Measurements from ENCODE around the gene SIAE. TPM values are rescaled to one million over a fixed set of nuclear protein-coding genes. Genes with fewer than 3 reads are reported as not detected.

SIAE gene
- polyA plus RNA-seq, 1 of the 3 experiments (the other 2 are of a cell fraction) = 27.9 TPM

DNA sequence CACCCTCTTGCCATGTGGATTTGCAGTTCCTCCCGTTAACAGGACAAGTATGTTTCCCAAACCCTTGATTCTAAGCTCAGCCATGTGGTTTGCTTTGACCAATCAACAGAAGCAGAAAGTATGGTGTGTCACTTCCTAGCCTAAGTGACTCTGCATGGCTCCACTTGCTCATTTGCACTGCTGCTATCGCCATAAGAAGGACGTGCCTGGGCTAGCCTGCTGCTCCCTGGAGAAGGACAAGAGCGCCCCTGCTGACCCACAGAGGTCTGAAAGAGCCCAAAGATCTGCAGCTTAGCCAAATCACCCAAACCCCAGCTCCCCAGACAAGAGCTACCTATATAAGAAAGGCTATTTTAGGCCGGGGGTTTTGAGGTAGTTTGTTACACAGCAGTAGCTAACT is 32.9 kb downstream of the SIAE start:
- Histone ChIP-seq H3K4me1 (ENCODE audit: control insufficient read depth in 1 of 2, insufficient read depth in 2 of 2, low read depth in 1 of 2, low read length in 1 of 2) (peaks cover 3 to 7% of the 10 kb centered on the region in 2 experiments; a peak in 1 of 4 replicates), H4K20me1 (ENCODE audit: insufficient read depth) (no peaks in the 10 kb centered on the region), H3K27me3 (ENCODE audit: insufficient read depth) (no peaks in the 10 kb centered on the region), H3K9me2 (no peaks in the 10 kb centered on the region), H3F3A (replicated peaks; ENCODE audit: insufficient read depth) (peaks cover 24% of the 10 kb centered on the region), H3K4me3 (ENCODE audit: low read depth in 2 of 2, low read length in 1 of 2) (no peak overlapping the region), H3K27ac (ENCODE audit: low read depth in 2 of 2, low read length in 1 of 2) (no peak overlapping the region), H3K9me3 (no peaks in the 10 kb centered on the region), H3K79me2 (ENCODE audit: insufficient read depth) (no peaks in the 10 kb centered on the region), H3K4me2 (no peak overlapping the region), H3K36me3 (replicated peaks in 1 of 2; ENCODE audit: control insufficient read depth in 1 of 2, insufficient read depth in 2 of 2, low read length in 1 of 2) (peaks cover 12 to 39% of the 10 kb centered on the region in 2 experiments), H2AFZ (ENCODE audit: low read depth) (no peak overlapping the region), H3K9ac (no peak overlapping the region)
- CTCF ChIA-PET = interaction anchor here (0.9 to 6.7 kb wide), 8 partner anchors 21 to 235 kb away, joined by 3 to 40 read pairs (median 6); partner anchors contain the start of gene ESAM
- TF ChIP-seq NFIC (IDR thresholded peaks at IDR 0.05; ENCODE audit: borderline replicate concordance) (no peak), FOXJ3 (CRISPR knock-in tag; IDR thresholded peaks at IDR 0.05) (no peak), GATA2 (CRISPR knock-in tag; IDR thresholded peaks at IDR 0.05) (no peak), YY1 (IDR thresholded peaks at IDR 0.05; ENCODE audit: low read depth) (no peak), MEF2A (IDR thresholded peaks at IDR 0.05; ENCODE audit: borderline replicate concordance, low read depth) (no peak), NRF1 (IDR thresholded peaks at IDR 0.05; ENCODE audit: low read depth, low read length) (no peak)
- TF ChIP-seq, protein P1, sequence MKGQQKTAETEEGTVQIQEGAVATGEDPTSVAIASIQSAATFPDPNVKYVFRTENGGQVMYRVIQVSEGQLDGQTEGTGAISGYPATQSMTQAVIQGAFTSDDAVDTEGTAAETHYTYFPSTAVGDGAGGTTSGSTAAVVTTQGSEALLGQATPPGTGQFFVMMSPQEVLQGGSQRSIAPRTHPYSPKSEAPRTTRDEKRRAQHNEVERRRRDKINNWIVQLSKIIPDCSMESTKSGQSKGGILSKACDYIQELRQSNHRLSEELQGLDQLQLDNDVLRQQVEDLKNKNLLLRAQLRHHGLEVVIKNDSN (IDR thresholded peaks at IDR 0.05; ENCODE audit: borderline replicate concordance, low read depth) = no peak
- WGBS (ENCODE audit: low lambda C conversion rate) = 100% methylated on average over 5 of the region's 5 CpGs
- no peak for DNase-seq
- POLR2A ChIA-PET = no interaction called here

DNA sequence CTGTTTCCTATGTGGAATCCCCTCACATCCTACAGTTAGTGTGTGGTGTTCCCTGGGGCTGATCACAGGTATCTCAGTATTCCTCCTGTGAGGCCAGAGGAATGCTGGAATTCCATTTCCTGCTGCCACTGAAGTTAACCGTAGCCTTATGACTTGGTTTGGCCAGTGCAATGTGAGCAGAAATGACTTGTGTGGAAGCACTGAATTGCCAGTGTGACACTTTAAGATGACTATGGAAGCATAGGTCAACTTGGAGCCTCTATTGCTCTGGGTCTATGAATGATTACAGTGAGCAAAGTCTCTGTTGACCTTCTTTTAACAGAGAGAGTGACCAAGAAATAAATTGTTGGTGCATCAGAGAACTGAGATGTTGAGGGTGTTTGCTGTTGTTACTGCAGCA is 34.4 kb downstream of the SIAE start:
- H3K4me1 ChIP-seq (ENCODE audit: control insufficient read depth in 1 of 2, insufficient read depth in 2 of 2, low read depth in 1 of 2, low read length in 1 of 2) = 0 out of 4 replicates have a peak, but pooled peaks cover 0 to 7% of the 10 kb centered on the region in 2 experiments
- no peak overlapping the region for H3K4me3 ChIP-seq (ENCODE audit: low read depth in 2 of 2, low read length in 1 of 2)
- no peak overlapping the region for H2AFZ ChIP-seq (ENCODE audit: low read depth)
- ChIA-PET POLR2A (no interaction called here), CTCF (interaction anchor here (1.3 to 6.7 kb wide), 7 partner anchors 9 to 227 kb away, joined by 3 to 40 read pairs (median 5); partner anchors contain the start of gene ESAM)
- DNase-seq = no peak
- H3K36me3 ChIP-seq (replicated peaks in 1 of 2; ENCODE audit: control insufficient read depth in 1 of 2, insufficient read depth in 2 of 2, low read length in 1 of 2) = peaks cover 20 to 53% of the 10 kb centered on the region in 2 experiments
- no peaks in the 10 kb centered on the region for H3K79me2 ChIP-seq (ENCODE audit: insufficient read depth)
- no peak overlapping the region for H3K9ac ChIP-seq
- H3K9me2 ChIP-seq = no peaks in the 10 kb centered on the region
- no peak overlapping the region for H3K4me2 ChIP-seq
- 91% methylated on average over 1 of the region's 1 CpG for WGBS (ENCODE audit: low lambda C conversion rate)
- peaks cover 19% of the 10 kb centered on the region for H3F3A ChIP-seq (replicated peaks; ENCODE audit: insufficient read depth)
- no peaks in the 10 kb centered on the region for H3K9me3 ChIP-seq
- TF ChIP-seq RAD21 (IDR thresholded peaks at IDR 0.05; ENCODE audit: low read length) (no peak), EP300 (IDR thresholded peaks at IDR 0.05; ENCODE audit: borderline replicate concordance in 1 of 2, low read depth in 1 of 2, low read length in 1 of 2) (no peak), MEF2A (IDR thresholded peaks at IDR 0.05; ENCODE audit: borderline replicate concordance, low read depth) (no peak), FOXJ3 (CRISPR knock-in tag; IDR thresholded peaks at IDR 0.05) (no peak), MXI1 (IDR thresholded peaks at IDR 0.05; ENCODE audit: low read depth, low read length) (no peak), SMC3 (IDR thresholded peaks at IDR 0.05; ENCODE audit: low read depth, low read length) (no peak), FOSL2 (IDR thresholded peaks at IDR 0.05; ENCODE audit: borderline replicate concordance, low read depth) (no peak), EZH2phosphoT487 (IDR thresholded peaks at IDR 0.05; ENCODE audit: borderline replicate concordance, low read depth) (no peak), CHD2 (IDR thresholded peaks at IDR 0.05; ENCODE audit: low read length, partially characterized antibody) (no peak)
- TF ChIP-seq, protein P2, sequence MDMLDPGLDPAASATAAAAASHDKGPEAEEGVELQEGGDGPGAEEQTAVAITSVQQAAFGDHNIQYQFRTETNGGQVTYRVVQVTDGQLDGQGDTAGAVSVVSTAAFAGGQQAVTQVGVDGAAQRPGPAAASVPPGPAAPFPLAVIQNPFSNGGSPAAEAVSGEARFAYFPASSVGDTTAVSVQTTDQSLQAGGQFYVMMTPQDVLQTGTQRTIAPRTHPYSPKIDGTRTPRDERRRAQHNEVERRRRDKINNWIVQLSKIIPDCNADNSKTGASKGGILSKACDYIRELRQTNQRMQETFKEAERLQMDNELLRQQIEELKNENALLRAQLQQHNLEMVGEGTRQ (IDR thresholded peaks at IDR 0.05; ENCODE audit: borderline replicate concordance, low read depth, low read length) = no peak
- TF ChIP-seq, protein P3, sequence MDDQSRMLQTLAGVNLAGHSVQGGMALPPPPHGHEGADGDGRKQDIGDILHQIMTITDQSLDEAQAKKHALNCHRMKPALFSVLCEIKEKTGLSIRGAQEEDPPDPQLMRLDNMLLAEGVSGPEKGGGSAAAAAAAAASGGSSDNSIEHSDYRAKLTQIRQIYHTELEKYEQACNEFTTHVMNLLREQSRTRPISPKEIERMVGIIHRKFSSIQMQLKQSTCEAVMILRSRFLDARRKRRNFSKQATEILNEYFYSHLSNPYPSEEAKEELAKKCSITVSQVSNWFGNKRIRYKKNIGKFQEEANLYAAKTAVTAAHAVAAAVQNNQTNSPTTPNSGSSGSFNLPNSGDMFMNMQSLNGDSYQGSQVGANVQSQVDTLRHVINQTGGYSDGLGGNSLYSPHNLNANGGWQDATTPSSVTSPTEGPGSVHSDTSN (IDR thresholded peaks at IDR 0.05) = no peak
- H4K20me1 ChIP-seq (ENCODE audit: insufficient read depth) = no peaks in the 10 kb centered on the region
- no peak overlapping the region for H3K27ac ChIP-seq (ENCODE audit: low read depth in 2 of 2, low read length in 1 of 2)
- no peaks in the 10 kb centered on the region for H3K27me3 ChIP-seq (ENCODE audit: insufficient read depth)

Data from SK-N-SH (cell line).